H1 (cell line): ENCODE results near the gene CACNA2D1. TPM values are rescaled to one million over a fixed set of nuclear protein-coding genes. Genes with fewer than 3 reads are reported as not detected.

Source experiments
- CTCF ChIA-PET: fragments of 300-600 bp; sonication (Branson Sonifier 250); formaldehyde crosslinking; loops from one replicate; lab custom pipeline; 2021; ENCODE audit not compliant: partially characterized antibody; lab: Charles Lee
- POLR2A ChIA-PET: fragments of 300-600 bp; sonication (Branson Sonifier 250); formaldehyde crosslinking; loops from one replicate; lab custom pipeline; 2021; ENCODE audit warnings: inconsistent platforms; ENCODE audit not compliant: partially characterized antibody; lab: Charles Lee
- DNase-seq, 2 experiments: peaks; one replicate each; pipeline versions ENCODE4 v3.0.0 to v3.0.0-alpha.2; 2010 to 2022; ENCODE audit warnings: low spot score in 2 of 2, low read depth in 1 of 2, mixed read lengths in 1 of 2
- FAIRE-seq: peaks from 2 replicates; lab custom pipeline; 2011; peaks lifted over from hg19 to GRCh38; lab: Jason Lieb, UNC
- H2AFZ ChIP-seq: 2 replicates; pipeline ENCODE4 v1.8.1; 2012; ENCODE audit warnings: low read length, inconsistent platforms
- H2AK5ac ChIP-seq: 2 replicates; pipeline ENCODE4 v1.6.1; 2013; ENCODE audit warnings: low read depth, low read length
- H2BK120ac ChIP-seq: replicated peaks from 2 replicates; pipeline ENCODE3; 2013; ENCODE audit warnings: low read depth, low read length, inconsistent platforms
- H2BK12ac ChIP-seq: 2 replicates; pipeline ENCODE4 v1.6.1; 2013; ENCODE audit warnings: low read depth, low read length
- H2BK15ac ChIP-seq: 2 replicates; pipeline ENCODE4 v1.6.1; 2013; ENCODE audit warnings: low read length
- H2BK20ac ChIP-seq: 2 replicates; pipeline ENCODE4 v1.6.1; 2013; ENCODE audit warnings: low read length
- H2BK5ac ChIP-seq: 2 replicates; pipeline ENCODE4 v1.6.1; 2013; ENCODE audit warnings: low read depth, low read length
- H3K14ac ChIP-seq: 2 replicates; pipeline ENCODE4 v1.6.1; 2013; ENCODE audit warnings: inconsistent platforms; ENCODE audit not compliant: insufficient read length
- H3K18ac ChIP-seq: 2 replicates; pipeline ENCODE4 v1.6.1; 2013; ENCODE audit warnings: low read length; ENCODE audit errors: extremely low read depth
- H3K23ac ChIP-seq: 2 replicates; pipeline ENCODE4 v1.6.1; 2013; ENCODE audit warnings: inconsistent platforms; ENCODE audit not compliant: insufficient read length
- H3K23me2 ChIP-seq: 2 replicates; pipeline ENCODE4 v1.6.1; 2013; ENCODE audit warnings: low read depth, low read length
- H3K27ac ChIP-seq: 2 replicates; pipeline ENCODE4 v1.6.1; 2011; ENCODE audit warnings: low read depth, low read length, inconsistent platforms
- H3K27me3 ChIP-seq, 4 experiments: replicated peaks in 1 of 4; 1 replicate in 1 of 4; 2 replicates in 3 of 4; pipeline versions ENCODE4 v1.6.1 to v1.8.1; 2011 to 2013; ENCODE audit warnings: low read length in 3 of 4, mild to moderate bottlenecking in 3 of 4, inconsistent platforms in 2 of 4, mixed read lengths in 2 of 4, moderate library complexity in 1 of 4; ENCODE audit not compliant: control insufficient read depth in 3 of 4, insufficient read depth in 3 of 4; ENCODE audit errors: extremely low read depth in 1 of 4
- H3K36me3 ChIP-seq, 4 experiments: 2 replicates each; pipeline versions ENCODE4 v1.6.1 to v1.8.1; 2011 to 2013; ENCODE audit warnings: mild to moderate bottlenecking in 4 of 4, low read length in 3 of 4, moderate library complexity in 2 of 4, control low read depth in 1 of 4, inconsistent platforms in 1 of 4; ENCODE audit not compliant: insufficient read depth in 4 of 4, control insufficient read depth in 2 of 4
- H3K4ac ChIP-seq: replicated peaks from 2 replicates; pipeline ENCODE3; 2013; ENCODE audit warnings: low read length, low read depth, mixed read lengths, inconsistent platforms; ENCODE audit not compliant: insufficient read length
- H3K4me1 ChIP-seq, 4 experiments: replicated peaks in 1 of 4; 1 replicate in 1 of 4; 2 replicates in 3 of 4; pipeline versions ENCODE4 v1.6.1 to v1.8.1; 2011 to 2013; ENCODE audit warnings: low read length in 3 of 4, inconsistent platforms in 2 of 4, mixed read lengths in 1 of 4; ENCODE audit not compliant: insufficient read depth in 4 of 4, control insufficient read depth in 3 of 4
- H3K4me2 ChIP-seq, 2 experiments: 2 replicates each; pipeline versions ENCODE4 v1.6.1 to v1.8.1; 2011 to 2013; ENCODE audit warnings: low read depth in 2 of 2, low read length in 2 of 2, control low read depth in 1 of 2, inconsistent platforms in 1 of 2, mild to moderate bottlenecking in 1 of 2; ENCODE audit not compliant: insufficient read depth in 1 of 2
- H3K4me3 ChIP-seq, 4 experiments: fragments of 200-600, 300-600 bp in 1 of 4; sonication (generic), shearing (Covaris generic), sonication (Bioruptor Twin) in 1 of 4; 2 replicates each; pipeline versions ENCODE4 v1.5.1 to v1.8.1; 2011 to 2016; ENCODE audit warnings: low read length in 4 of 4, low read depth in 3 of 4, control low read depth in 2 of 4, inconsistent platforms in 2 of 4, mild to moderate bottlenecking in 2 of 4, mixed read lengths in 1 of 4, moderate library complexity in 1 of 4; ENCODE audit not compliant: insufficient read depth in 2 of 4; ENCODE audit errors: extremely low read depth in 1 of 4
- H3K56ac ChIP-seq: replicated peaks from 2 replicates; pipeline ENCODE3; 2013; ENCODE audit warnings: low read depth, mild to moderate bottlenecking, mixed read lengths, low read length, inconsistent platforms; ENCODE audit not compliant: insufficient read length
- H3K79me1 ChIP-seq: 2 replicates; pipeline ENCODE4 v1.6.1; 2013; ENCODE audit warnings: low read depth, low read length, control low read depth
- H3K79me2 ChIP-seq, 2 experiments: 2 replicates each; pipeline versions ENCODE4 v1.6.1 to v1.8.1; 2012 to 2013; ENCODE audit warnings: low read length in 2 of 2, mild to moderate bottlenecking in 2 of 2, inconsistent platforms in 1 of 2; ENCODE audit not compliant: insufficient read depth in 2 of 2, control insufficient read depth in 1 of 2
- H3K9ac ChIP-seq, 4 experiments: replicated peaks in 1 of 4; 1 replicate in 1 of 4; 2 replicates in 3 of 4; pipeline versions ENCODE4 v1.6.1 to v1.8.1; 2011 to 2013; ENCODE audit warnings: low read depth in 3 of 4, low read length in 3 of 4, control low read depth in 2 of 4, mild to moderate bottlenecking in 2 of 4, moderate library complexity in 2 of 4, inconsistent platforms in 1 of 4; ENCODE audit errors: extremely low read depth in 1 of 4
- H3K9me3 ChIP-seq, 2 experiments: 2 replicates each; pipeline versions ENCODE4 v1.6.1 to v1.8.1; 2012 to 2013; ENCODE audit warnings: mild to moderate bottlenecking in 2 of 2, moderate library complexity in 2 of 2, control low read depth in 1 of 2, inconsistent platforms in 1 of 2, low read depth in 1 of 2, low read length in 1 of 2, mixed read lengths in 1 of 2; ENCODE audit not compliant: insufficient read depth in 2 of 2
- H4K20me1 ChIP-seq, 2 experiments: replicated peaks in 1 of 2; 2 replicates each; pipeline versions ENCODE3 to v1.8.1; 2011 to 2013; ENCODE audit warnings: inconsistent platforms in 2 of 2, low read length in 2 of 2, mild to moderate bottlenecking in 1 of 2; ENCODE audit not compliant: insufficient read depth in 2 of 2, control insufficient read depth in 1 of 2
- H4K5ac ChIP-seq: 2 replicates; pipeline ENCODE4 v1.6.1; 2013; ENCODE audit warnings: low read length, low read depth, mixed read lengths, inconsistent platforms; ENCODE audit not compliant: insufficient read length
- H4K8ac ChIP-seq: 2 replicates; pipeline ENCODE4 v1.8.0; 2013; ENCODE audit warnings: mild to moderate bottlenecking, moderate library complexity, low read length, inconsistent platforms; ENCODE audit not compliant: insufficient read depth; ENCODE audit errors: extremely low read depth
- H4K91ac ChIP-seq: replicated peaks from 2 replicates; pipeline ENCODE3; 2013; ENCODE audit warnings: low read length, mixed read lengths, inconsistent platforms; ENCODE audit not compliant: insufficient read length
- CHD2 ChIP-seq: IDR thresholded peaks from 2 replicates; pipeline ENCODE4 v1.6.1; 2012; ENCODE audit warnings: low read length, improper control_type of control experiment
- HDAC2 ChIP-seq, 2 experiments: fragments of 300-600 bp in 1 of 2; sonication (generic) in 1 of 2; IDR thresholded peaks; 2 replicates each; pipeline ENCODE4 v1.6.1; 2011 to 2012; ENCODE audit warnings: low read depth in 2 of 2, low read length in 2 of 2, mild to moderate bottlenecking in 2 of 2, moderate library complexity in 2 of 2, borderline replicate concordance in 1 of 2, inconsistent platforms in 1 of 2
- POU5F1 ChIP-seq: IDR thresholded peaks from 2 replicates; pipeline ENCODE4 v1.6.1; 2011; ENCODE audit warnings: low read depth, mild to moderate bottlenecking, low read length, moderate library complexity
- RXRA ChIP-seq: IDR thresholded peaks from 2 replicates; pipeline ENCODE4 v1.6.1; 2011; ENCODE audit warnings: low read depth, mild to moderate bottlenecking, low read length, moderate library complexity; ENCODE audit not compliant: insufficient read depth
- SP2 ChIP-seq: IDR thresholded peaks from 2 replicates; pipeline ENCODE4 v1.6.1; 2012; ENCODE audit warnings: mild to moderate bottlenecking, low read length, inconsistent platforms
- SUZ12 ChIP-seq: fragments of 200-600 bp; sonication (generic); IDR thresholded peaks from 2 replicates; pipeline ENCODE4 v1.6.1; 2012; ENCODE audit warnings: mild to moderate bottlenecking, inconsistent platforms, low read length, moderate library complexity, mixed read lengths
- TAF1 ChIP-seq: IDR thresholded peaks from 2 replicates; pipeline ENCODE4 v1.6.1; 2011; ENCODE audit warnings: mild to moderate bottlenecking, low read depth, low read length
- TCF12 ChIP-seq: IDR thresholded peaks from 2 replicates; pipeline ENCODE4 v1.6.1; 2011; ENCODE audit warnings: low read depth, mild to moderate bottlenecking, low read length
- WGBS, 2 experiments: shearing (Covaris generic) in 1 of 2; methylation state at CpG; one replicate each; pipeline versions ENCODE4 v1.1.6 to v1.1.7; 2013 to 2015; ENCODE audit warnings: low lambda C conversion rate in 2 of 2, mixed read lengths in 2 of 2, inconsistent platforms in 1 of 2, low coverage in 1 of 2, missing lambda C conversion rate in 1 of 2; ENCODE audit not compliant: insufficient replicate concordance in 2 of 2, insufficient coverage in 1 of 2, insufficient read length in 1 of 2; ENCODE audit errors: extremely low coverage in 1 of 2, missing lambda C conversion rate in 1 of 2; 5-methylcytosine and 5-hydroxymethylcytosine counted together
- polyA plus RNA-seq, 7 experiments: library from polyadenylated mRNA; depleted of rRNA in 3 of 7; stranded (reverse) in 5 of 7; unstranded in 2 of 7; fragments of >200 nt in 5 of 7; fragments of 200-250 nt in 2 of 7; gene quantifications; 1 replicate in 5 of 7; 2 replicates in 1 of 7; 4 replicates in 1 of 7; pipeline versions ENCODE4 v1.2.1 to v1.2.3, GENCODE V29; 2011 to 2013; ENCODE audit warnings: missing spikeins in 2 of 7, mixed read lengths in 2 of 7
- total RNA-seq: library from RNA; stranded (reverse); fragmentation: NEBNext Ultra II Directional; extraction: Animal tissue kit (Norgen Biotek cat#: 25700); gene quantifications from 2 replicates; pipeline ENCODE4 v1.2.1, GENCODE V29; 2021

Gene CACNA2D1
- total and polyA plus RNA-seq, 2 of the 8 experiments (the other 6 are each of a cell fraction or from before 2014, with no cell fraction given), result 4.3 to 27.3 TPM

- no peak overlapping the region for H2AFZ ChIP-seq
- no peak overlapping the region for H2BK12ac ChIP-seq
- H3K79me1 ChIP-seq, result no peaks in the 10 kb centered on the region
- H2BK20ac ChIP-seq, result no peak overlapping the region
- 85% methylated on average over 1 of the region's 1 CpG; no CpG with 5 or more reads in 1 of the 2 experiments for WGBS, 2 experiments
- no peak overlapping the region for H3K18ac ChIP-seq
- CTCF ChIA-PET, result interaction anchor here (0.5 to 2.0 kb wide), 6 partner anchors 14 to 543 kb away, joined by 3 to 5 read pairs (median 3); no protein-coding TSS in a partner anchor
- FAIRE-seq, result no peak
- H3K14ac ChIP-seq, result no peak overlapping the region
- H3K9ac ChIP-seq, result no peak overlapping the region
- H3K79me2 ChIP-seq, result no peaks in the 10 kb centered on the region
- no peak overlapping the region for H2BK5ac ChIP-seq
- no peak overlapping the region for H2BK15ac ChIP-seq
- peaks cover 0 to 5% (median 0%) of the 10 kb centered on the region in 4 experiments; a peak in 1 of 7 replicates for H3K4me1 ChIP-seq
- H3K27me3 ChIP-seq, result no peaks in the 10 kb centered on the region
- no peak overlapping the region for H4K8ac ChIP-seq
- no peak overlapping the region for H2BK120ac ChIP-seq
- TF ChIP-seq CHD2 (no peak), SUZ12 (no peak), TAF1 (no peak), HDAC2 (IDR thresholded peaks at IDR 0.05; ENCODE audit: borderline replicate concordance in 1 of 2, low read depth in 2 of 2, low read length in 2 of 2) (no peak), POU5F1 (no peak), RXRA (no peak), SP2 (no peak), TCF12 (no peak)
- H3K56ac ChIP-seq, result no peak overlapping the region
- no peak overlapping the region for H3K23ac ChIP-seq
- H3K9me3 ChIP-seq, result no peaks in the 10 kb centered on the region
- no peak overlapping the region for H3K27ac ChIP-seq
- no peak for DNase-seq
- no peaks in the 10 kb centered on the region; a peak in 1 of 8 replicates for H3K36me3 ChIP-seq
- H3K4me3 ChIP-seq, result no peak overlapping the region
- H3K23me2 ChIP-seq, result no peaks in the 10 kb centered on the region
- no peak overlapping the region for H3K4ac ChIP-seq
- H2AK5ac ChIP-seq, result no peak overlapping the region
- H3K4me2 ChIP-seq, result no peak overlapping the region
- no peak overlapping the region for H4K91ac ChIP-seq
- H4K5ac ChIP-seq, result no peak overlapping the region
- POLR2A ChIA-PET, result no interaction called here
- H4K20me1 ChIP-seq, result no peaks in the 10 kb centered on the region
Observed at GRCh38 chr7:82164410-82164809, 279.2 kb downstream of the CACNA2D1 start.
